Skeletal muscle tissue (tissue), 4 donors: ENCODE measurements around the gene ARMC9. TPM values are rescaled to one million over a fixed set of nuclear protein-coding genes. Genes with fewer than 3 reads are reported as not detected.

Experiments used
- H3K27ac ChIP-seq: one replicate; pipeline ENCODE4 v1.7.0; 2013; ENCODE audit warnings: mild to moderate bottlenecking, low read depth, low read length, inconsistent platforms
- H3K27me3 ChIP-seq, 3 donors: one replicate each; pipeline ENCODE4 v1.7.0; 2013; ENCODE audit warnings: low read length in 3 of 3; ENCODE audit not compliant: control insufficient read depth in 3 of 3, insufficient read depth in 3 of 3
- H3K36me3 ChIP-seq, 3 donors: one replicate each; pipeline ENCODE4 v1.7.0; 2013; ENCODE audit warnings: low read length in 3 of 3; ENCODE audit not compliant: control insufficient read depth in 3 of 3, insufficient read depth in 3 of 3
- H3K4me1 ChIP-seq, 3 donors: one replicate each; pipeline ENCODE4 v1.7.0; 2013; ENCODE audit warnings: low read length in 3 of 3, mild to moderate bottlenecking in 3 of 3; ENCODE audit not compliant: control insufficient read depth in 3 of 3, insufficient read depth in 3 of 3
- H3K4me3 ChIP-seq, 3 donors: one replicate each; pipeline ENCODE4 v1.7.0; 2013; ENCODE audit warnings: low read length in 3 of 3
- H3K9ac ChIP-seq, 3 donors: one replicate each; pipeline ENCODE4 v1.7.0; 2013; ENCODE audit warnings: low read length in 3 of 3, mild to moderate bottlenecking in 3 of 3, moderate library complexity in 2 of 3, low read depth in 1 of 3
- H3K9me3 ChIP-seq, 3 donors: one replicate each; pipeline ENCODE4 v1.7.0; 2013; ENCODE audit warnings: low read length in 3 of 3; ENCODE audit not compliant: control insufficient read depth in 3 of 3
- total RNA-seq: library from RNA; depleted of rRNA; stranded (reverse); fragments of >200 nt; gene quantifications from one replicate; pipeline ENCODE4 v1.2.3, GENCODE V29; 2014
- donor health status: Osteomylitis.

Gene ARMC9
- total RNA-seq, 1 donor from 2014 or later: 6.8 TPM

- peaks cover 0 to 5% (median 0%) of the 10 kb centered on the region in 3 donors for H3K36me3 ChIP-seq
- H3K27ac ChIP-seq: no peak overlapping the region
- H3K9ac ChIP-seq: no peak overlapping the region
- no peaks in the 10 kb centered on the region for H3K27me3 ChIP-seq
- no peaks in the 10 kb centered on the region for H3K4me1 ChIP-seq
- H3K9me3 ChIP-seq: no peaks in the 10 kb centered on the region
- H3K4me3 ChIP-seq: no peak overlapping the region
Measured at GRCh38 chr2:231332872-231333500, 134.6 kb downstream of the ARMC9 start.

GRCh38 chr2:231334179-231334930 is 135.9 kb downstream of the ARMC9 start:
- H3K27ac ChIP-seq: no peak overlapping the region
- no peak overlapping the region for H3K9ac ChIP-seq

GRCh38 chr2:231334981-231335380 is 136.6 kb downstream of the ARMC9 start:
- Histone ChIP-seq H3K36me3 (peaks cover 0 to 5% (median 0%) of the 10 kb centered on the region in 3 donors), H3K4me3 (no peak overlapping the region), H3K27ac (no peak overlapping the region), H3K9me3 (no peaks in the 10 kb centered on the region), H3K9ac (no peak overlapping the region), H3K27me3 (no peaks in the 10 kb centered on the region), H3K4me1 (no peaks in the 10 kb centered on the region)

More at GRCh38 chr2:231334179-231334930, 135.9 kb downstream of the ARMC9 start:
- Histone ChIP-seq H3K27me3 (no peaks in the 10 kb centered on the region), H3K4me1 (no peaks in the 10 kb centered on the region), H3K36me3 (peaks cover 0 to 5% (median 0%) of the 10 kb centered on the region in 3 donors), H3K9me3 (no peaks in the 10 kb centered on the region), H3K4me3 (no peak overlapping the region)

GRCh38 chr2:231335591-231335990 is 137.2 kb downstream of the ARMC9 start:
- Histone ChIP-seq H3K36me3 (peaks cover 0 to 5% (median 0%) of the 10 kb centered on the region in 3 donors), H3K9me3 (no peaks in the 10 kb centered on the region), H3K4me3 (no peak overlapping the region), H3K27me3 (no peaks in the 10 kb centered on the region), H3K4me1 (no peaks in the 10 kb centered on the region), H3K9ac (no peak overlapping the region), H3K27ac (no peak overlapping the region)

- Histone ChIP-seq H3K9me3 (no peaks in the 10 kb centered on the region), H3K27me3 (no peaks in the 10 kb centered on the region), H3K4me3 (no peak overlapping the region), H3K4me1 (no peaks in the 10 kb centered on the region), H3K9ac (no peak overlapping the region), H3K36me3 (peaks cover 0 to 5% (median 0%) of the 10 kb centered on the region in 3 donors), H3K27ac (no peak overlapping the region)
Measured at GRCh38 chr2:231336236-231336635, 137.8 kb downstream of the ARMC9 start.

- Histone ChIP-seq H3K4me3 (no peak overlapping the region), H3K4me1 (no peaks in the 10 kb centered on the region), H3K9ac (no peak overlapping the region), H3K36me3 (peaks cover 0 to 4% (median 0%) of the 10 kb centered on the region in 3 donors), H3K27ac (no peak overlapping the region), H3K9me3 (no peaks in the 10 kb centered on the region), H3K27me3 (no peaks in the 10 kb centered on the region)
Measured at GRCh38 chr2:231336700-231337099, 138.3 kb downstream of the ARMC9 start.

GRCh38 chr2:231337807-231338759 is 139.7 kb downstream of the ARMC9 start:
- Histone ChIP-seq H3K36me3 (no peaks in the 10 kb centered on the region), H3K9me3 (no peaks in the 10 kb centered on the region), H3K27ac (no peak overlapping the region), H3K4me1 (no peaks in the 10 kb centered on the region), H3K9ac (no peak overlapping the region), H3K4me3 (no peak overlapping the region), H3K27me3 (no peaks in the 10 kb centered on the region)

- H3K4me3 ChIP-seq: no peak overlapping the region
- no peaks in the 10 kb centered on the region for H3K9me3 ChIP-seq
- H3K36me3 ChIP-seq: no peaks in the 10 kb centered on the region
- H3K27me3 ChIP-seq: no peaks in the 10 kb centered on the region
- H3K9ac ChIP-seq: no peak overlapping the region
- no peak overlapping the region for H3K27ac ChIP-seq
- H3K4me1 ChIP-seq: no peaks in the 10 kb centered on the region
Measured at GRCh38 chr2:231339316-231339715, 140.9 kb downstream of the ARMC9 start.

- Histone ChIP-seq H3K4me3 (no peak overlapping the region), H3K9me3 (no peaks in the 10 kb centered on the region), H3K27me3 (no peaks in the 10 kb centered on the region), H3K9ac (no peak overlapping the region), H3K36me3 (no peaks in the 10 kb centered on the region), H3K4me1 (no peaks in the 10 kb centered on the region), H3K27ac (no peak overlapping the region)
Measured at GRCh38 chr2:231341100-231341499, 142.7 kb downstream of the ARMC9 start.
